GM23338 (cell line): Measurements from ENCODE around the gene GLMP. TPM values are rescaled to one million over a fixed set of nuclear protein-coding genes. Genes with fewer than 3 reads are reported as not detected.

ENCODE experiments used
- ATAC-seq: fragments of 200-7000 bp; cut with Tn5 transposase; 3 replicates; pipeline ENCODE4 v1.9.1; 2020
- DNase-seq: peaks from one replicate; pipeline ENCODE4 v3.0.0-alpha.2; 2015; ENCODE audit warnings: low spot score
- H2AFZ ChIP-seq: fragments of 200-600 bp; sonication (generic); 2 replicates; pipeline ENCODE4 v1.8.0; 2016; ENCODE audit warnings: antibody characterized with exemption, mild to moderate bottlenecking, moderate library complexity
- H3F3A ChIP-seq: fragments of 200-600 bp; sonication (generic); replicated peaks from 2 replicates; pipeline ENCODE4 v1.8.0; 2017; ENCODE audit warnings: antibody characterized with exemption, mixed run types, low read depth
- H3K27ac ChIP-seq: fragments of 200-600 bp; sonication (generic); 2 replicates; pipeline ENCODE4 v1.6.1; 2016; ENCODE audit warnings: low read depth
- H3K27me3 ChIP-seq: fragments of 200-600 bp; sonication (generic); 2 replicates; pipeline ENCODE4 v1.8.0; 2016; ENCODE audit warnings: mild to moderate bottlenecking, mixed run types, moderate library complexity; ENCODE audit not compliant: insufficient read depth
- H3K36me3 ChIP-seq: fragments of 200-600 bp; sonication (generic); 2 replicates; pipeline ENCODE4 v1.8.0; 2016; ENCODE audit warnings: mild to moderate bottlenecking; ENCODE audit not compliant: insufficient read depth
- H3K4me1 ChIP-seq: fragments of 200-600 bp; sonication (generic); 2 replicates; pipeline ENCODE4 v1.8.0; 2016; ENCODE audit warnings: mild to moderate bottlenecking, moderate library complexity; ENCODE audit not compliant: insufficient read depth
- H3K4me2 ChIP-seq: fragments of 200-600 bp; sonication (generic); 2 replicates; pipeline ENCODE4 v1.7.1; 2017; ENCODE audit warnings: mixed run types
- H3K4me3 ChIP-seq: fragments of 200-600 bp; sonication (generic); 2 replicates; pipeline ENCODE4 v1.6.1; 2016; ENCODE audit warnings: mixed run types
- H3K79me2 ChIP-seq: fragments of 200-600 bp; sonication (generic); replicated peaks from 2 replicates; pipeline ENCODE4 v1.8.0; 2017; ENCODE audit warnings: mild to moderate bottlenecking; ENCODE audit not compliant: insufficient read depth
- H3K9me2 ChIP-seq: fragments of 200-600 bp; sonication (generic); 2 replicates; pipeline ENCODE4 v1.8.0; 2017; ENCODE audit not compliant: insufficient read depth
- H4K20me1 ChIP-seq: fragments of 200-600 bp; sonication (generic); replicated peaks from 2 replicates; pipeline ENCODE4 v1.8.0; 2017; ENCODE audit warnings: mild to moderate bottlenecking; ENCODE audit not compliant: insufficient read depth
- H3K27ac Mint-ChIP-seq: 2 replicates; pipeline ENCODE4 v1.8.0; 2020; ENCODE audit warnings: inconsistent platforms, mild to moderate bottlenecking, moderate library complexity, mixed read lengths
- H3K27me3 Mint-ChIP-seq: 3 replicates; pipeline ENCODE4 v1.8.0; 2022; ENCODE audit warnings: low read depth, mild to moderate bottlenecking, moderate library complexity, mixed read lengths, inconsistent platforms; ENCODE audit not compliant: insufficient read depth, poor library complexity
- H3K36me3 Mint-ChIP-seq: 3 replicates; pipeline ENCODE4 v1.8.0; 2021; ENCODE audit warnings: low read depth, mild to moderate bottlenecking, inconsistent platforms, moderate library complexity, mixed read lengths
- H3K4me1 Mint-ChIP-seq: 3 replicates; pipeline ENCODE4 v1.8.0; 2020; ENCODE audit warnings: mild to moderate bottlenecking, inconsistent platforms, mixed read lengths
- H3K4me3 Mint-ChIP-seq: 3 replicates; pipeline ENCODE4 v1.8.0; 2021; ENCODE audit warnings: moderate library complexity, mild to moderate bottlenecking, inconsistent platforms, mixed read lengths
- H3K9me3 Mint-ChIP-seq: 3 replicates; pipeline ENCODE4 v1.8.0; 2020; ENCODE audit warnings: moderate library complexity, mild to moderate bottlenecking, inconsistent platforms, mixed read lengths
- CREB1 ChIP-seq: fragments of 250-450 bp; sonication (Bioruptor Pico); IDR thresholded peaks from 2 replicates; pipeline ENCODE4 v1.5.0; 2020; ENCODE audit warnings: low read depth, mild to moderate bottlenecking, moderate library complexity
- ETS1 ChIP-seq: IDR thresholded peaks from 2 replicates; pipeline ENCODE4 v1.6.1; 2016; ENCODE audit warnings: antibody characterized with exemption
- EZH2phosphoT487 ChIP-seq: fragments of 200-600 bp; sonication (generic); IDR thresholded peaks from one replicate; pipeline ENCODE4 v1.8.1; 2018; ENCODE audit warnings: antibody characterized with exemption; ENCODE audit not compliant: unreplicated experiment
- JUNB ChIP-seq: IDR thresholded peaks from one replicate; pipeline ENCODE4 v1.6.1; 2016; ENCODE audit warnings: antibody characterized with exemption; ENCODE audit not compliant: unreplicated experiment
- POLR2AphosphoS5 ChIP-seq: IDR thresholded peaks from 2 replicates; pipeline ENCODE4 v1.6.1; 2016; ENCODE audit warnings: antibody characterized with exemption, low read depth
- STAT1 ChIP-seq: IDR thresholded peaks from one replicate; pipeline ENCODE4 v1.6.1; 2016; ENCODE audit warnings: antibody characterized with exemption; ENCODE audit not compliant: unreplicated experiment
- ZNF114 ChIP-seq: fragments of 250-450 bp; sonication (Bioruptor Pico); IDR thresholded peaks from 2 replicates; pipeline ENCODE4 v1.5.0; 2020; ENCODE audit warnings: mild to moderate bottlenecking, moderate library complexity
- polyA plus RNA-seq: library from polyadenylated mRNA; unstranded; fragments of >200 nt; fragmentation: Nextera tagmentation; extraction: Ambion mirVana; gene quantifications from 2 replicates; pipeline ENCODE4 v1.2.1, GENCODE V29; 2016
- total RNA-seq: library from RNA; depleted of rRNA; stranded (reverse); fragments of >200 nt; shearing (Covaris generic); gene quantifications from 2 replicates; pipeline ENCODE4 v1.2.3, GENCODE V29; 2014
- TF ChIP-seq, protein P1 (sequence below), 2 experiments: fragments of 200-600 bp in 1 of 2; sonication (generic) in 1 of 2; conservative IDR thresholded peaks; 2 replicates each; pipeline versions ENCODE4 v1.5.1 to v1.6.1; 2016 to 2017; ENCODE audit warnings: antibody characterized with exemption in 2 of 2, low read depth in 2 of 2, mild to moderate bottlenecking in 2 of 2, moderate library complexity in 1 of 2
- TF ChIP-seq, protein P2 (sequence below): IDR thresholded peaks from one replicate; pipeline ENCODE4 v1.6.1; 2018; ENCODE audit warnings: antibody characterized with exemption; ENCODE audit not compliant: unreplicated experiment

The GLMP gene
- total and polyA plus RNA-seq, 2 experiments from 2014 or later, result 33.6 to 41.9 TPM

DNA sequence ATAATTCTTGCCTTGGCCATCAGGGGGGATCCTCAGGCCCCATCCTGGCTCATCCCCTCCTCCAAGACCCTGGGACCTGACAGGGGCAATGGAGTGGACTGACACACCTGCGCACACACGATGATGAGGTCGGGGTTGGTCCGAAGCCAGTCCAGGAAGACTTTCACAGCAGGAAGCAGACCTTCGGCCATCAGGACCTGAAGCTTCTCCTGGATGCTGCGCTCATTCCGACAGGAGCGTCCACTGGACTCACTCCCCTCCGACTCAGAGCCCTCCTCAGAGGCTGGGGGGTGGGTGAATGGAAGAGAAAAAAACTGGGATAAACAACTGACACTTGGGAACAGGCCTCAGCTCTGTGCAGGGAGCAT, 32.2 kb downstream of the GLMP start (continued):
- TF ChIP-seq, protein P1, sequence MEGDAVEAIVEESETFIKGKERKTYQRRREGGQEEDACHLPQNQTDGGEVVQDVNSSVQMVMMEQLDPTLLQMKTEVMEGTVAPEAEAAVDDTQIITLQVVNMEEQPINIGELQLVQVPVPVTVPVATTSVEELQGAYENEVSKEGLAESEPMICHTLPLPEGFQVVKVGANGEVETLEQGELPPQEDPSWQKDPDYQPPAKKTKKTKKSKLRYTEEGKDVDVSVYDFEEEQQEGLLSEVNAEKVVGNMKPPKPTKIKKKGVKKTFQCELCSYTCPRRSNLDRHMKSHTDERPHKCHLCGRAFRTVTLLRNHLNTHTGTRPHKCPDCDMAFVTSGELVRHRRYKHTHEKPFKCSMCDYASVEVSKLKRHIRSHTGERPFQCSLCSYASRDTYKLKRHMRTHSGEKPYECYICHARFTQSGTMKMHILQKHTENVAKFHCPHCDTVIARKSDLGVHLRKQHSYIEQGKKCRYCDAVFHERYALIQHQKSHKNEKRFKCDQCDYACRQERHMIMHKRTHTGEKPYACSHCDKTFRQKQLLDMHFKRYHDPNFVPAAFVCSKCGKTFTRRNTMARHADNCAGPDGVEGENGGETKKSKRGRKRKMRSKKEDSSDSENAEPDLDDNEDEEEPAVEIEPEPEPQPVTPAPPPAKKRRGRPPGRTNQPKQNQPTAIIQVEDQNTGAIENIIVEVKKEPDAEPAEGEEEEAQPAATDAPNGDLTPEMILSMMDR (conservative IDR thresholded peaks at IDR 0.05; ENCODE audit: low read depth in 2 of 2), result no peak
- TF ChIP-seq JUNB (no peak), STAT1 (no peak), EZH2phosphoT487 (no peak), ZNF114 (CRISPR knock-in tag) (no peak)
- TF ChIP-seq, protein P2, sequence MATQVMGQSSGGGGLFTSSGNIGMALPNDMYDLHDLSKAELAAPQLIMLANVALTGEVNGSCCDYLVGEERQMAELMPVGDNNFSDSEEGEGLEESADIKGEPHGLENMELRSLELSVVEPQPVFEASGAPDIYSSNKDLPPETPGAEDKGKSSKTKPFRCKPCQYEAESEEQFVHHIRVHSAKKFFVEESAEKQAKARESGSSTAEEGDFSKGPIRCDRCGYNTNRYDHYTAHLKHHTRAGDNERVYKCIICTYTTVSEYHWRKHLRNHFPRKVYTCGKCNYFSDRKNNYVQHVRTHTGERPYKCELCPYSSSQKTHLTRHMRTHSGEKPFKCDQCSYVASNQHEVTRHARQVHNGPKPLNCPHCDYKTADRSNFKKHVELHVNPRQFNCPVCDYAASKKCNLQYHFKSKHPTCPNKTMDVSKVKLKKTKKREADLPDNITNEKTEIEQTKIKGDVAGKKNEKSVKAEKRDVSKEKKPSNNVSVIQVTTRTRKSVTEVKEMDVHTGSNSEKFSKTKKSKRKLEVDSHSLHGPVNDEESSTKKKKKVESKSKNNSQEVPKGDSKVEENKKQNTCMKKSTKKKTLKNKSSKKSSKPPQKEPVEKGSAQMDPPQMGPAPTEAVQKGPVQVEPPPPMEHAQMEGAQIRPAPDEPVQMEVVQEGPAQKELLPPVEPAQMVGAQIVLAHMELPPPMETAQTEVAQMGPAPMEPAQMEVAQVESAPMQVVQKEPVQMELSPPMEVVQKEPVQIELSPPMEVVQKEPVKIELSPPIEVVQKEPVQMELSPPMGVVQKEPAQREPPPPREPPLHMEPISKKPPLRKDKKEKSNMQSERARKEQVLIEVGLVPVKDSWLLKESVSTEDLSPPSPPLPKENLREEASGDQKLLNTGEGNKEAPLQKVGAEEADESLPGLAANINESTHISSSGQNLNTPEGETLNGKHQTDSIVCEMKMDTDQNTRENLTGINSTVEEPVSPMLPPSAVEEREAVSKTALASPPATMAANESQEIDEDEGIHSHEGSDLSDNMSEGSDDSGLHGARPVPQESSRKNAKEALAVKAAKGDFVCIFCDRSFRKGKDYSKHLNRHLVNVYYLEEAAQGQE, result no peak

GRCh38 chr1:156262461-156263287, 32.8 kb downstream of the GLMP start:
- DNase-seq (no peak), ATAC-seq (no peak)
- peaks cover 89% of the 10 kb centered on the region for H3K36me3 Mint-ChIP-seq
- peaks cover 20% of the 10 kb centered on the region; the same call in 1 of the 2 replicates for H3F3A ChIP-seq
- TF ChIP-seq CREB1 (no peak), EZH2phosphoT487 (peak; percentile 18)
- H3K4me1 ChIP-seq, result no peaks in the 10 kb centered on the region
- H3K27me3 Mint-ChIP-seq, result peaks cover 3% of the 10 kb centered on the region
- H3K4me1 Mint-ChIP-seq, result no peaks in the 10 kb centered on the region
- H3K27ac ChIP-seq, result no peak overlapping the region
- H3K4me3 Mint-ChIP-seq, result no peak overlapping the region
- no peak overlapping the region for H3K27ac Mint-ChIP-seq
- no peak overlapping the region for H3K4me2 ChIP-seq
- H3K4me3 ChIP-seq, result no peak overlapping the region
- no peaks in the 10 kb centered on the region for H3K79me2 ChIP-seq
- H3K9me3 Mint-ChIP-seq, result no peaks in the 10 kb centered on the region
- H3K36me3 ChIP-seq, result peaks cover 83% of the 10 kb centered on the region
- no peak overlapping the region for H2AFZ ChIP-seq
- H3K27me3 ChIP-seq, result no peaks in the 10 kb centered on the region
- no peaks in the 10 kb centered on the region for H3K9me2 ChIP-seq
- peaks cover 27% of the 10 kb centered on the region for H4K20me1 ChIP-seq

GRCh38 chr1:156260896-156261295, 34.6 kb downstream of the GLMP start:
- Histone ChIP-seq H3K27me3 (no peaks in the 10 kb centered on the region), H3K9me2 (no peaks in the 10 kb centered on the region)
- no peak for ATAC-seq
- TF ChIP-seq, protein P1 (conservative IDR thresholded peaks at IDR 0.05; ENCODE audit: low read depth in 2 of 2), result no peak
- TF ChIP-seq STAT1 (no peak), CREB1 (no peak), POLR2AphosphoS5 (no peak), ETS1 (no peak)

More at GRCh38 chr1:156260896-156261295, 34.6 kb downstream of the GLMP start:
- H4K20me1 ChIP-seq, result peaks cover 22% of the 10 kb centered on the region
- no peak for DNase-seq
- Mint-ChIP-seq H3K36me3 (peaks cover 89% of the 10 kb centered on the region), H3K9me3 (no peaks in the 10 kb centered on the region), H3K4me3 (no peak overlapping the region), H3K4me1 (no peaks in the 10 kb centered on the region), H3K27me3 (peaks cover 1% of the 10 kb centered on the region), H3K27ac (no peak overlapping the region)
- H3K4me1 ChIP-seq, result no peaks in the 10 kb centered on the region
- H3K79me2 ChIP-seq, result no peaks in the 10 kb centered on the region
- peaks cover 13% of the 10 kb centered on the region; the same call in 1 of the 2 replicates for H3F3A ChIP-seq
- no peak overlapping the region for H3K27ac ChIP-seq
- no peak overlapping the region for H2AFZ ChIP-seq
- H3K4me2 ChIP-seq, result no peak overlapping the region
- H3K36me3 ChIP-seq, result peaks cover 73% of the 10 kb centered on the region
- H3K4me3 ChIP-seq, result no peak overlapping the region
